ENCODE results near the gene B4GALNT2.
"Not testable (repeated sequence)": the region's sequence is repeated elsewhere in the genome, so short reads cannot be mapped to it uniquely, and the experiment has no call there.

The B4GALNT2 gene

GRCh38 chr17:49170216-49170615 is 37.6 kb downstream of the B4GALNT2 start:
- TF ChIP-seq REST (IDR thresholded peaks at IDR 0.05; ENCODE audit: insufficient replicate concordance, low read depth) (no peak), SPI1 (IDR thresholded peaks at IDR 0.05; ENCODE audit: borderline replicate concordance, low read depth) (no peak), GABPA (IDR thresholded peaks at IDR 0.05; ENCODE audit: low read depth) (no peak), POLR2AphosphoS5 (IDR thresholded peaks at IDR 0.05; ENCODE audit: low read depth) (no peak), CTCF (IDR thresholded peaks at IDR 0.05; ENCODE audit: insufficient read depth, low read length) (no peak)
- peaks cover 6% of the 10 kb centered on the region for H3K27me3 ChIP-seq (ENCODE audit: insufficient read depth, poor library complexity, severe bottlenecking)
- H3K4me3 ChIP-seq (replicated peaks; ENCODE audit: insufficient read depth, low read length) = no peak overlapping the region

GRCh38 chr17:49170711-49171110 is 38.1 kb downstream of the B4GALNT2 start:
- not testable (repeated sequence) for H3K4me3 ChIP-seq (replicated peaks; ENCODE audit: insufficient read depth, low read length); H3K27me3 ChIP-seq (ENCODE audit: insufficient read depth, poor library complexity, severe bottlenecking); DNase-seq (ENCODE audit: low read depth in 1 of 2, low spot score in 1 of 2); H3K27ac ChIP-seq (replicated peaks)

More at GRCh38 chr17:49170216-49170615, 37.6 kb downstream of the B4GALNT2 start:
- no peak overlapping the region for H3K27ac ChIP-seq (replicated peaks)
- DNase-seq (ENCODE audit: low read depth in 1 of 2, low spot score in 1 of 2) = no peak

GRCh38 chr17:49175978-49176377 is 43.4 kb downstream of the B4GALNT2 start:
- not testable (repeated sequence) for DNase-seq (ENCODE audit: low read depth in 1 of 2, low spot score in 1 of 2); H3K4me3 ChIP-seq (replicated peaks; ENCODE audit: insufficient read depth, low read length); H3K27me3 ChIP-seq (ENCODE audit: insufficient read depth, poor library complexity, severe bottlenecking); H3K27ac ChIP-seq (replicated peaks)

- Histone ChIP-seq H3K27me3 (ENCODE audit: insufficient read depth, poor library complexity, severe bottlenecking) (no peaks in the 10 kb centered on the region), H3K4me3 (replicated peaks; ENCODE audit: insufficient read depth, low read length) (no peak overlapping the region), H3K27ac (replicated peaks) (no peak overlapping the region)
- TF ChIP-seq CTCF (IDR thresholded peaks at IDR 0.05; ENCODE audit: insufficient read depth, low read length) (peak; percentile 75), REST (IDR thresholded peaks at IDR 0.05; ENCODE audit: insufficient replicate concordance, low read depth) (no peak)
- DNase-seq (ENCODE audit: low read depth in 1 of 2, low spot score in 1 of 2) = peak in 1 of 2 experiments; percentile 58
Observed at GRCh38 chr17:49180303-49180702, 47.7 kb downstream of the B4GALNT2 start.

GRCh38 chr17:49180998-49181635 is 48.5 kb downstream of the B4GALNT2 start:
- DNase-seq (ENCODE audit: low read depth in 1 of 2, low spot score in 1 of 2) = no peak
- Histone ChIP-seq H3K4me3 (replicated peaks; ENCODE audit: insufficient read depth, low read length) (no peak overlapping the region), H3K27me3 (ENCODE audit: insufficient read depth, poor library complexity, severe bottlenecking) (no peaks in the 10 kb centered on the region), H3K27ac (replicated peaks) (no peak overlapping the region)
- TF ChIP-seq CTCF (IDR thresholded peaks at IDR 0.05; ENCODE audit: insufficient read depth, low read length) = no peak
- TF ChIP-seq REST (IDR thresholded peaks at IDR 0.05; ENCODE audit: insufficient replicate concordance, low read depth) = no peak
- TF ChIP-seq POLR2AphosphoS5 (IDR thresholded peaks at IDR 0.05; ENCODE audit: low read depth) = no peak
- no peak; the same call in 1 of the 2 replicates for TF ChIP-seq SPI1 (IDR thresholded peaks at IDR 0.05; ENCODE audit: borderline replicate concordance, low read depth)
- no peak for TF ChIP-seq GABPA (IDR thresholded peaks at IDR 0.05; ENCODE audit: low read depth)
